Ishikawa (cell line): Measurements from ENCODE around the gene ASPG.

Experiments used
- EP300 ChIP-seq: IDR thresholded peaks from 2 replicates; pipeline ENCODE4 v1.6.1; 2012; ENCODE audit warnings: borderline replicate concordance
- REST ChIP-seq: IDR thresholded peaks from 2 replicates; pipeline ENCODE4 v1.6.1; 2012; ENCODE audit warnings: low read depth, mild to moderate bottlenecking
- YY1 ChIP-seq: IDR thresholded peaks from 2 replicates; pipeline ENCODE4 v1.6.1; 2012; ENCODE audit warnings: low read depth

- TF ChIP-seq YY1: no peak
- no peak for TF ChIP-seq REST
- no peak for TF ChIP-seq EP300
These were observed 45.6 kb downstream of the ASPG start for GRCh38 chr14:104130974-104131651.
